HG03521 (cell line): Measurements from ENCODE around the gene SLIT3.

Experiments
- ATAC-seq: cut with Tn5 transposase; IDR thresholded peaks from one replicate; pipeline ENCODE4 v1.9.1; 2021; ENCODE audit warnings: mild to moderate bottlenecking, moderate library complexity; ENCODE audit not compliant: unreplicated experiment

The SLIT3 gene

GRCh38 chr5:168908207-168908606 lies 392.7 kb downstream of the SLIT3 start:
- ATAC-seq = no peak

- no peak for ATAC-seq
Measured at GRCh38 chr5:168903061-168903460, 397.9 kb downstream of the SLIT3 start.

- no peak for ATAC-seq
Measured at GRCh38 chr5:168899673-168900072, 401.3 kb downstream of the SLIT3 start.

GRCh38 chr5:168899264-168899663 lies 401.7 kb downstream of the SLIT3 start:
- no peak for ATAC-seq

GRCh38 chr5:168898247-168898911 lies 402.6 kb downstream of the SLIT3 start:
- ATAC-seq = no peak

GRCh38 chr5:168897387-168898122 lies 403.4 kb downstream of the SLIT3 start:
- no peak for ATAC-seq

GRCh38 chr5:168895295-168896071 lies 405.5 kb downstream of the SLIT3 start:
- ATAC-seq = no peak

GRCh38 chr5:168893283-168893682 lies 407.7 kb downstream of the SLIT3 start:
- ATAC-seq = no peak

- ATAC-seq = no peak
Measured at GRCh38 chr5:168892618-168893186, 408.2 kb downstream of the SLIT3 start.

- ATAC-seq = no peak
Measured at GRCh38 chr5:168890816-168891812, 409.8 kb downstream of the SLIT3 start.

GRCh38 chr5:168889039-168889438 lies 411.9 kb downstream of the SLIT3 start:
- no peak for ATAC-seq

GRCh38 chr5:168887931-168888330 lies 413.0 kb downstream of the SLIT3 start:
- no peak for ATAC-seq

GRCh38 chr5:168886157-168886556 lies 414.8 kb downstream of the SLIT3 start:
- no peak for ATAC-seq

GRCh38 chr5:168885324-168886120 lies 415.4 kb downstream of the SLIT3 start:
- ATAC-seq = no peak

- no peak for ATAC-seq
Measured at GRCh38 chr5:168883991-168884390, 416.9 kb downstream of the SLIT3 start.

GRCh38 chr5:168883281-168883741 lies 417.6 kb downstream of the SLIT3 start:
- ATAC-seq = no peak

- no peak for ATAC-seq
Measured at GRCh38 chr5:168882283-168882682, 418.7 kb downstream of the SLIT3 start.

- no peak for ATAC-seq
Measured at GRCh38 chr5:168881427-168882149, 419.4 kb downstream of the SLIT3 start.

GRCh38 chr5:168879929-168880328 lies 421.0 kb downstream of the SLIT3 start:
- ATAC-seq = peak; percentile 83
